ENCODE data around the gene FAM110A.

Gene FAM110A

DNA sequence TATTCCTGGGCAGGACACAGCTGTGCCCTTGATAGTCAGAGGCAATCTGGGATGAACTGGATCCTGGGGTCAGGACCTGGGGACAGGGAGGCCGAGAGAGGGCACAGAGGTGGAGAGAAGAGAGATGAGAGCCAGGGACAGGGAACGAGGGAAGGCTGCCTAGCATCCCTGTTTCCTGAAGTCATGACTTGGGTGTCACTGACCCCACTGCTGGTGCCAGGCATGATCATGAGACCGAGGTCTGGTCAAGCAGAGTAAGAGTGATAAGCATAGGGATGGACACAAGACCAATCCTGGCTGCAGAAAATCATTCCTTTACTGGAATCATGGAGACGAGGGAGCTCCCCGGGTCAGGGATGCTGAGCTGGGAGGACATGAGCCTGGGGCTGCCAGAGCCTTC, 36.1 kb downstream of the FAM110A start:
- no peak for FAIRE-seq
- TF ChIP-seq POLR2AphosphoS5 (IDR thresholded peaks at IDR 0.05; ENCODE audit: low read depth, low read length) (no peak), TAF1 (IDR thresholded peaks at IDR 0.05; ENCODE audit: borderline replicate concordance, low read depth, low read length) (no peak), POLR2A (IDR thresholded peaks at IDR 0.05; ENCODE audit: low read depth, low read length) (no peak)

DNA sequence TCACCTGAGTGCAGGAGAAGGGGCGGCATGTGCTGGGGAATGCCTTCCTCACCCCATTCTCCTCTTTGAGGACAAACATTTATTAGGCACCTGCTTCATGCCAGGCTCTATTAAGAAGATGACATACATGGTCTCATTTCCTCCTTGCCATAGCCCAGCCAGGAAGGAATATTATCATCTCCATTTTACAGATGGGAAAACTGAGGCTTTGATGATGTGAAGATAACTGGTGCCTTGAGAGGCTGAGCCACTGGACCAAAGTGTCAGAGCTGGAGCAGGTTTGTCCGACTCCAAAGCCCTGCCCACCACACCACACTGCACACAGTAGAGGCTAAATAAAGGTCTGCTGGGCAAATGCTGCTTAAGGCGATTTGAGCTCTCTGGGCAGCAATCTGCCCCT, 37.2 kb downstream of the FAM110A start:
- no peak for DNase-seq (ENCODE audit: insufficient read length)
- no peak for FAIRE-seq
- TF ChIP-seq POLR2A (IDR thresholded peaks at IDR 0.05; ENCODE audit: low read depth, low read length) (no peak), POLR2AphosphoS5 (IDR thresholded peaks at IDR 0.05; ENCODE audit: low read depth, low read length) (no peak), TAF1 (IDR thresholded peaks at IDR 0.05; ENCODE audit: borderline replicate concordance, low read depth, low read length) (no peak)

More for the DNA sequence above, 36.1 kb downstream of the FAM110A start:
- DNase-seq (ENCODE audit: insufficient read length) = no peak

GRCh38 chr20:871436-871835, 37.9 kb downstream of the FAM110A start:
- TF ChIP-seq POLR2A (IDR thresholded peaks at IDR 0.05; ENCODE audit: low read depth, low read length) (no peak), POLR2AphosphoS5 (IDR thresholded peaks at IDR 0.05; ENCODE audit: low read depth, low read length) (no peak), TAF1 (IDR thresholded peaks at IDR 0.05; ENCODE audit: borderline replicate concordance, low read depth, low read length) (no peak)
- DNase-seq (ENCODE audit: insufficient read length) (no peak), FAIRE-seq (no peak)

DNA sequence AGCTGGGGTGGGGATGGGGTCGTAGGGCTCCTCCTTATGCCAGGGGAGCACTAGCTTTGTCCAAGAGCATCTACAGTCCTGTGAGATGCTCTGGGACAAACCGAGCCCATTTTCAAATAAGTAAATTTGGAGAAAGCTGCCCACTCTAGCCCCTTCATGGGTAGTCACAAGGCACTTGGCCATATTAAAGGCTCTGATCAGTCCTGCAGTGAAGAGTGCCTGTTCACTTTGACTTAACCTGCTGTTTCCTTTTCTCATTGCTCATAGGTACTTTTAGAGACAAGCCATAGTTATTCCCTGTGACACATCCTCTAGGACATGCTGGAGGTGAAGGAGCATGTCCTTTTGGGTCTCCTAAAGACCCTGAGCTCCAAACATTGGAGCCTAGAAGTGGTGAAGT, 38.4 kb downstream of the FAM110A start:
- TF ChIP-seq TAF1 (IDR thresholded peaks at IDR 0.05; ENCODE audit: borderline replicate concordance, low read depth, low read length) (no peak), POLR2A (IDR thresholded peaks at IDR 0.05; ENCODE audit: low read depth, low read length) (no peak)
- no peak for FAIRE-seq
- no peak for DNase-seq (ENCODE audit: insufficient read length)

DNA sequence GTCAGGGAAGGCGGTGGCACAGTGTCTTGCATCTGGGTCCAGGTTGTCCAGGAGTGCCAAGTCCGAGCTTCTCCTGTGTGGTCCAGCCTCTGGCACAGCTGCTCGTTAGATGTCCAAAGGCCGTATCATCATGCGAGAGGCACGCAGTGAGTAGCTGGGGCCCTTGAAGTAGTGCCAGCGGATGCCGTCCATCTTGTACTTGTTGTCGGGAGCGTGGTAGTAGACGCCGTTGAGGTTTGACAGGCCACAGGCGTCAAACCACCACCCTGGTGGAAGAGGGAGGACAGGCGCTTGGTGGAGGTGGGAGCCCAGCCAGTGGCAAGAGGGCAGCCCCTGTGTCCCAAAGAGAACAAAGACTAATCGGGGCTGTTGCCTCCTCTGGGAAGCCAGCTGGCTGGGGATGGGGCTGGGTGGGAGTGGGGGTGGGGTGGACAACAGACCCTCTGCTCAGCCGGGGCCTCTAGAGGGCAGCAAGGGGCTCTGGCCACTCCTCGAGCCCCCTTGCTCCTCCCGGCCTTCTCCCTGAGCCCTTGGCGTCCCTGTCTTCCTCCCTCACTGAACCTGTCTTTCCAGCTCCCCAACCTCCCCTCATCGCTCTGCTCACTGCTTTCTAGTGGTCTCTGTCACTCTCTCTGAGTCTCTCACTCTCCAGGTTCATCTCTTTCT, 39.5 kb downstream of the FAM110A start:
- TF ChIP-seq TAF1 (IDR thresholded peaks at IDR 0.05; ENCODE audit: borderline replicate concordance, low read depth, low read length) (no peak), POLR2AphosphoS5 (IDR thresholded peaks at IDR 0.05; ENCODE audit: low read depth, low read length) (no peak), POLR2A (IDR thresholded peaks at IDR 0.05; ENCODE audit: low read depth, low read length) (no peak)
- FAIRE-seq = no peak
- no peak for DNase-seq (ENCODE audit: insufficient read length)

DNA sequence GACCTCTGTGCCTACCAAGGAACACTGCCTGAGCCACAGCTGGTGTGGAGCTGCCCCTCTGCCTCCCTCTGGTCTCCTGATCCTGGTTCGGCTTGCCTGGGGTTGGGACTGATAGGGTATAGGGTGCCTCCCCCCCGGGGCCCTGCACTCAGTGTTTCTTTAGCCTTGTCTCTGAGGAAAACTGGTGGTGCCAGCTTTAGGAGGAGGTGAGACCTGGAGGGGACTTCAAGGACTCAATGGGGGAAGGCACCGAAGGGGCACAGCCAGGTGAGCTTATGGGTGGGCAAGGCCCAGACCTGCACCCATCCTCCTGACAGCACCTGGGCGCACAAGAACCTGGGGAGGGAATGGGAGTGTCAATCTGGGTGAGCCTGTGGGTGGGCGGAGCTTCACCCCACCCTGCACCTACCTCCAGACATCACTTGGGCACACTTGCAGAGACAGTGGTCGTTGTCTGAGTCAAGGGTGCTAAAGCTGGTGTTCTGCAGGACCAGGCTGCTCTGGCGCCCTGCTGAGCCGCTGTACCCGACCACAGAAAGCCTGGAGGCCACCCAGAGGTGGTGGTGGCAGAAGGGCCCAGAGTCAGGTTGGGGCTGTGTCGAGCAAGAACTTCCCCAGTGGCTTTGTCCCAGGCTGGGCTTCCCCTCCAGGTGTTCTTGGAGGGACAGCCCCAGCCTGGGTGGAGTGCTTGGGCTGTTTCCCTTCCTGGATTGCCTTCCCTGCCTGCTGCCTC, 40.5 kb downstream of the FAM110A start:
- DNase-seq (ENCODE audit: insufficient read length) (no peak), FAIRE-seq (no peak)
- TF ChIP-seq TAF1 (IDR thresholded peaks at IDR 0.05; ENCODE audit: borderline replicate concordance, low read depth, low read length) = no peak
- no peak for TF ChIP-seq POLR2AphosphoS5 (IDR thresholded peaks at IDR 0.05; ENCODE audit: low read depth, low read length)
- no peak for TF ChIP-seq POLR2A (IDR thresholded peaks at IDR 0.05; ENCODE audit: low read depth, low read length)

DNA sequence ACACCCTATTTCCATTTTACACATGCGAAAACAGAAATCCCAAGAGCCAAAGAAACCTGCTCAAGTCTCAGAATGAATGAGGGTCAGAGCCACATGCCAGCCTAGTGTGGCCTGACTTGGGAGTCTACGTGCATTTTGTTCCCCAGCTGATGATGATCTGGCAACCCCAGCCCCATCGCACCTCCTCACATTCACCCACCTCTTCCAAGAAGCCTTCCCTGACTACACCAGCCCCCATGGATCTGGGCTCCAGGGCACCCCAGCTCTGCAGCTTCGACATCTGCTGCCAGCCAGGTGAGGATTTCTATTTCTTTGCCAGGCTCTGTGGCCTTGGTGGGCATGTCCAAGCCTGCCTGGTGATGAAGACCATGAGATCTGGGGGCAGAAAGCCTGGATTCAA, 41.6 kb downstream of the FAM110A start:
- no peak for TF ChIP-seq POLR2AphosphoS5 (IDR thresholded peaks at IDR 0.05; ENCODE audit: low read depth, low read length)
- no peak for TF ChIP-seq TAF1 (IDR thresholded peaks at IDR 0.05; ENCODE audit: borderline replicate concordance, low read depth, low read length)
- TF ChIP-seq POLR2A (IDR thresholded peaks at IDR 0.05; ENCODE audit: low read depth, low read length) = no peak
- DNase-seq (ENCODE audit: insufficient read length) (no peak), FAIRE-seq (no peak)

- FAIRE-seq = no peak
- no peak for TF ChIP-seq POLR2A (IDR thresholded peaks at IDR 0.05; ENCODE audit: low read depth, low read length)
These were observed 44.3 kb downstream of the FAM110A start for GRCh38 chr20:877814-878213.

DNA sequence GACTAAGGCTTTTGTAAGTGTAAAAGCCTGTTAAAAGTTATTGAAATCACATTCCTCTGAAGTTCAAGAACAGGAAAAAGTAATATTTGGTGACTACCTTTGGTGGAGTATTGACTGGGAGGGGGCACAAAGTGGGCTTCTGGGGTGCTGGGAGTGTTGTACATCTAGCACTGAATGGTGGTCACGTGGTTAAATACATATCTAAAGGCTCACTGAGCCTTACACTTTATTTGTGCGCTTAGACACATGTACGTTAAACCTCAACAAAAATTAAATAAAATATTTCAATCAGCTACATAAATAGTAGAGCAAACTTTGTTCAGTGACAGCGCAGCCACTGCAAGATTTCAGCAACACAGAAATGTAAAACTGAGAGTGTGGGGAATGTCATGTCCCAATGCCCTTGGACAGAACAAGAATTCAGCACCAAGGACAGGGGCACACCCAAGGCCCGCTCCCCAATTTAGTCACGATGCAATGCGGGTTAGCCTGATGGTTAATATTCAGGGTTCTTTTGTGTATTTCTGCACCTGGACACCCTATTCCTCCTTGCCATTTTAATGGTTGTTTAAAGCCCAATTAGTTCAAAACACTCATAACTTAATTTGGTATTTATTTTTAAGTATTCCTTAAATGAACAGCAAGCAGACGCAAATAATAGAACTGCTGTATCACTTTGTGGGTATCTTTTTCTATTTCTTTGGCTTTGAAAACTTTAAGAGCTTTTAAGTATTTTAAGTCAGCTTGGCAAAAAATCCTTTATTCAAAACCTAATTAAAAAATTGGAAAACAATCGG, 45.2 kb downstream of the FAM110A start:
- FAIRE-seq (no peak), DNase-seq (ENCODE audit: insufficient read length) (no peak)
- TF ChIP-seq POLR2A (IDR thresholded peaks at IDR 0.05; ENCODE audit: low read depth, low read length) (no peak), POLR2AphosphoS5 (IDR thresholded peaks at IDR 0.05; ENCODE audit: low read depth, low read length) (no peak), TAF1 (IDR thresholded peaks at IDR 0.05; ENCODE audit: borderline replicate concordance, low read depth, low read length) (no peak)

More at GRCh38 chr20:877814-878213, 44.3 kb downstream of the FAM110A start:
- no peak for DNase-seq (ENCODE audit: insufficient read length)

- DNase-seq (ENCODE audit: insufficient read length) = no peak
- no peak for FAIRE-seq
- TF ChIP-seq POLR2A (IDR thresholded peaks at IDR 0.05; ENCODE audit: low read depth, low read length) (no peak), POLR2AphosphoS5 (IDR thresholded peaks at IDR 0.05; ENCODE audit: low read depth, low read length) (no peak), TAF1 (IDR thresholded peaks at IDR 0.05; ENCODE audit: borderline replicate concordance, low read depth, low read length) (no peak)
These were observed 46.1 kb downstream of the FAM110A start for GRCh38 chr20:879626-880025.

DNA sequence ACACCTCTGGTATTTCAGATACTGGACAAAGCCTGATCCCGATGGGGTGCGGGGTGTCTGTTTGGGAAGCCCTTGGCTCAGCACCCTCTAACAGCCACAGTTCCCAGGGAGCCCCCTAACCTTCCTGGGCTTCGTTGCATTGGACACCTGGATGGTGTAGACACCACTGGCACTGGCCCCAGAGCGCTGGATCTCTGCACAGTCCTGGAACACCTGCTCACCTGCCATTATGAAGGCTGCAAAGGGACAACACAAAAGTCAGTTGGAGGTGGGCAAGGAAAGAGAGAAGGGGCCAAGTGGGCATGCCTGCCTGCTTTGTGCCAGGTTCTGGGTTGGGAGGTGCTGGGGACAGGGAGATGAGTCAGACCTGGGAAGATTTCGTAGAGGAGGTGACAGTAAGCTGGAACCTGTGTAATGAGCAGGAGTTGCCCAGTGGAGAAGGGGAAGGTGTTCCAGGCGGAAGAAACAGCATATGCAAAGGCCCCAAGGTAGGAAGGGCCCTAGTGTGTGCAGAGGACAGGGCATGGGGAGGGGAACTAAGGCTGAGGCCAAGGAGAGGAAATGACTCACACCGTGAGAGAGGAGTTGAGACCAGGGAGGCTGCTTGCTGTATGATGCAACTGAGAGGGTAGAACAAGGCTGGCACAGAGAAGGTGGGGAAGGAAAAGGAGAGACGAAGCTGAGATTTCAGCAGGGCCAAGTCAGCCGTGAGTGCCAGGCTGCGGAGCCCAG, 47.7 kb downstream of the FAM110A start:
- no peak for TF ChIP-seq TAF1 (IDR thresholded peaks at IDR 0.05; ENCODE audit: borderline replicate concordance, low read depth, low read length)
- TF ChIP-seq POLR2AphosphoS5 (IDR thresholded peaks at IDR 0.05; ENCODE audit: low read depth, low read length) = no peak
- no peak for TF ChIP-seq POLR2A (IDR thresholded peaks at IDR 0.05; ENCODE audit: low read depth, low read length)
- FAIRE-seq = peak; percentile 48
- DNase-seq (ENCODE audit: insufficient read length) = no peak
